HG02852 (cell line): ENCODE results near the gene TRIL.

Experiments used
- ATAC-seq: cut with Tn5 transposase; IDR thresholded peaks from one replicate; pipeline ENCODE4 v1.9.1; 2021; ENCODE audit warnings: mild to moderate bottlenecking, moderate library complexity; ENCODE audit not compliant: unreplicated experiment

The TRIL gene

DNA sequence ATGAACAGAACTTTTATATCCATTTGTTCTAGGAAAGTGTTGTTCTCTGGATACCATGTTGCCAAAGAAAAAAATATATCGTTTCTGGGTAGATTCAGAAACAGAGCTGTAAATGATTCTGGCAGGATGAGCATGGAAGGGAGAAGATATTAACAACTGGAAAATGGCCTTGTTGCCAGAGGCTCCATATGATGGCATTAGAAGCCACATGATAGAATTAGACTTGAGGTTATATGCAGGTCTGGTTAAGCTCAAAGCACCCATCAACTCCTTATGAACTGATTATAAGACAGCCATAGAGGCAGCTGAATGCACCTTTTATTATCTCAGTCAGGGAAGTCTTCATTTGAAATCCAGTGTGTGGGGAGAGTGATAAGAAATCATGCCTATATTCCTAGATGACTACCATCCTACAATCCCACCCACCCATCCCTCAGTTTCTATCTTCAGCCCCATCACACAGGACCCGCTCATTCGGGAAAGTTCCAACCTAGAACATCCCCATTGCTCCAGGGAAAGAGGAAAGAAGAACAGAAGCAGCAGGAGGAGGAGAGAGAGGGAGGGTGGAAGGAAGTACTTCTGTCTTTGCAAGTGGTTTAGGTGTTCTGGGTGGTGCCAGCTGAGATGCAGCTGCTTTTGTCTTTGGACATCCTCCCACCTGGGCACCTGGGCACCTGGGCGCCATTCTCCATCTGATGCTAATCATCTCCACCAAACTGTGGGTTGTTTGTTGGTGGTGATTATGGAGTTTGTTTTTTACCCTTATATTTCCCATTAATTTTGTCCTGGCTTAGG is 25.5 kb upstream of the TRIL start:
- no peak for ATAC-seq

DNA sequence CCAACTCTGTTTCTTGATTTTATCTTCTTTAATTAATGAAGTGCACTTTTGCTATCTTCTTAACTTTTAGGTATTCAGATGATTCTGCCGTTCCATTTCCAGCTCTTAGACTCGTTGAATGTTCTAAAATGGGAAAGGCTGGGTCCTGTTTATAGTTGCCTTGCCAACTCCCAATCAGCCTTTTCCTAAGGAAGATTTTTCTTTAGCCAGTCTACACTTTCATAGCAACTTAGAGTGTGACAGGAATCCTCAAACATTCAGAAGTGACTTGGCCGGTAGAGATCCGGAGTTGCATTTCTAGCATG is 23.0 kb upstream of the TRIL start:
- ATAC-seq = no peak

DNA sequence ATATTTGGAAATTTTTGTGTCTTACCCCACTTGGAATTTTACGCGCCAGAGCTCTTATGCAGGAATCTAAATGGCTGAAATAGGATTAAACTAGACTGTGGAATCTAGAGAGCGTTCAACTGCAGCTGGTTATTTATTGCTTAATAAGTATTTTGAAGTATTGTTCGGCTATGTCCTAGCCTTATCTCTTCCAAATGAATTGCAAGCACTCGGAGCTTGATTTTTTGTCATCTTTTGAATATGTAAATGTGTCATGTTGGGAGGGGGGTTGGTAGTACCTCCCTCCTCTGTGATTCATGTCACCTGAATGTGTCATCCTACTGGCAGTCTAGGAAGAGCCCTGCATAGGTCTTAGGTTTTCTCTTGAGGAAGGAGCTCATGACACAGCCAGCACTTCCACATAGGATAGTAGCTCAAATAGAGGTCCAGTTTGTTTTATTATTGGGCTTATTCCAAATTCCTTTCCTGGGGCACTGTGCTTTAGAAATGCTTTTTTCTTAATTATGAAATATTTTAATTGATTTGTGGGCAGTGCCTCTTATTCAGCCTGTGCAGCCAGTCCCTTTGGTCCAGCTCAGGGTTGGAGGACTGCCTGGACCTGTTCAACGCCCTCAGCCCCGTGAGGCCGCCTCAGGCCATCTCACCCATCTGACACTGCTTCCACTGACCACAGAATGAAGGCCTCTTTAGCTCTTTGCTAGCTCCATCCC is 22.5 kb upstream of the TRIL start:
- no peak for ATAC-seq

DNA sequence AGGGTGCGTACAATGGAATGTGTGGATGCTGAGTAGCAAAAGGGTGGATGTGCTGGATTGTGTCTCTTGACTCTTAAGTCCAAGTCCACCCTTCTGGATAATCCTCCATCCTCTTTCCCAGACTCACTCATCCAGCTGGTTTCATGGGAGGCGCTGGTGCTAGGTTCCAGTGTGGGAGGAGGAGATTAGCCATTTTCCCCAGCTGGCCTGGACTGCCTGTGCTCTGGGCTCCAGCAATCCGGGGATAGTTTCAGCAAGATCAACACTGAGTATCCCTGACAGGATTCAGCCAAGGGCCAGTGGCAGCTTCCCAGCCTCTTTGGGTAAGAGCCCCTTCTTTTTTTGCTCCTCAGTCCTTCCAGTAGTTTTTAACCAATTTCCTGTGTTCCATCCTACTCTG is 21.6 kb upstream of the TRIL start:
- ATAC-seq = no peak

DNA sequence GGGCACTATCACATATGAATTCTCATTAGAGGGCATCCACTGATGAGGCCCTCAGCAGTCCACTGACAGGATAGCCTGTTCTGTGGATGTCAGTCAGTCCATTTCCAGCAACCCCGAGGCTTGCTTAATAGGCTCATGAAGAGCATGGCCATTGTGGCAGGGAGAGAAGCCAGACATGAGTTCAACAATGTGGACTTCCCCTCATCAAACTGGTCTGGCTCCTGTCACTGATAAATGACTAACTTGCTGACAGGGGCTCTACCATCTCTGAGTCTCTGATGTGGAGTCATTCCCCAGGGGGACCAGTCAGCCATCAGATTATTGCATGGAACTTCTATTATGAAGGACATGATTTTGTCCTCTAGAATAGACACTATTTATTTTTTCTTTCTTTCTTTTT is 19.8 kb upstream of the TRIL start:
- ATAC-seq = no peak

DNA sequence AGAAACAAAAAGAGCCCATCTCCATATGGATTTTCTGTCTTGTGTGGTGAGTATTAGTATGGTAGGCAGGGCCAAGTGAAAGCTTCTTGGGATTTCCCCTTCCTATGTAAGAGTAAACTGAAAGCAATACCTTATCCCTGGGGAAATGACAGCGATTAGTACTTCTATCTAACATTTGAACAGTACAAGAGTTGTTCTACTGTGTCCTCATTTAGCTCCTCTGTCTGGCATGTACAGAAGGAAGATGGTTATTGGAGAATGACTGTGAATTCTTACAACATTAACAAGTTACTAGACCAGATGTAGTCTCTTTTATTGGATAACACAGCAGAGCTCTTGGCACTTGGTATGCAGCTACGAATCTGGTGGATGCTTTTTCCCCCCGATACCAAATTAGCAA is 17.9 kb upstream of the TRIL start:
- no peak for ATAC-seq

DNA sequence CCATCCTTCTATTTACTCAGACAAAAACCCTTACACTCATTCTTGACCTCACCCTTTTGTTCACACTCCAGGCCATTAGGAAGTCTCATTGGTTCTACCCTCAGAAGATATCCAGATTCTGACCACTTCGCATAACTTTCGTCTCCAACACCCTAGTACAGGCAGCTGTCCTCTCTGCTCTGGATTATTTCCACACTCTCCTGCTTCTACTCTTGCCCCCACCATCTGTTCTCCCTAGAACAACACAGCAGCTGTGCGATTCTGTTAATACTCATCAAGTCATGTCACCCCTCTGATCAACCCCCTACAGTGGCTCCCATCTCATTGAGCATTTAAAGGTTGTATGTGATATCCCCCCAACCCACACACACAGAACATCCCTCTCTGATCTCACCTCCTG is 15.5 kb upstream of the TRIL start:
- ATAC-seq = no peak

DNA sequence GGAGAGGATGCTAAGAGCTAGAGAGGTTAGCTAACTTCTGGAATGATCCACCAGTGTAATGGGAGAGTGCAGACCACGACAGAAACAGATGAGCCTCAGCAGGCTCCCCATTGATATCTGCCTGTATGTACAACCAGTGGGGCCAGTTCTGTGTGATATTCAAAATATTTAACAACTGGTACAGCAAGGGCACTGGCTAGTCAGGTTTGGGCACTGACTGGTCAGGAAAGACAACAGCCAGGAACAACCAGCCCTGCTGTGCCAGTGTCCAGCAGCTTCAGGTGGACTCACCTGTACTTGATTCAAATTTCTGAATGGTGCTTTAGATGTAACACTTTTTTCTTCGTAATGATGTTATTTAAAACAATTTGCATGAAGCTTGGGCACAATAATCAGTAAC is 5.9 kb upstream of the TRIL start:
- no peak for ATAC-seq

DNA sequence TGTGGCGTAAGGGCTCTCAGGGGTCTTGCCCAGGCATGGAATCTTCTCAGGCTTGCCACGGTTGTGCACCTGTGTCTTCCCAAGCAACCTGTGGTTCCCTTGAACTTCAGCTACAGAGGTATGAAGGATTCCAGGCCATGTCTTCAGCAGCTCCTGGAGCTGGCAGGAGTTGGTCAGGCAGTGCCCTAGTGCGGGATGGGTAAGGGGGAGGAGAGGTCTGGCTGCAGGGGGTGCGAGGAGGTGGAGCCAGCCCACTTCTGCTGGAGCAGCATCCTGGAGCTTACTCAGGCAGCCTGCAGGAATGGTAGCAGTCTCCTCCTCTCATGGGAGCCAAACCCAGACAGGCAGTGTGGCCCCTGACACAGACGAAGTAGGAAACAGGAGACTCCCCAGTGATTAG is 3.8 kb upstream of the TRIL start:
- ATAC-seq = no peak

DNA sequence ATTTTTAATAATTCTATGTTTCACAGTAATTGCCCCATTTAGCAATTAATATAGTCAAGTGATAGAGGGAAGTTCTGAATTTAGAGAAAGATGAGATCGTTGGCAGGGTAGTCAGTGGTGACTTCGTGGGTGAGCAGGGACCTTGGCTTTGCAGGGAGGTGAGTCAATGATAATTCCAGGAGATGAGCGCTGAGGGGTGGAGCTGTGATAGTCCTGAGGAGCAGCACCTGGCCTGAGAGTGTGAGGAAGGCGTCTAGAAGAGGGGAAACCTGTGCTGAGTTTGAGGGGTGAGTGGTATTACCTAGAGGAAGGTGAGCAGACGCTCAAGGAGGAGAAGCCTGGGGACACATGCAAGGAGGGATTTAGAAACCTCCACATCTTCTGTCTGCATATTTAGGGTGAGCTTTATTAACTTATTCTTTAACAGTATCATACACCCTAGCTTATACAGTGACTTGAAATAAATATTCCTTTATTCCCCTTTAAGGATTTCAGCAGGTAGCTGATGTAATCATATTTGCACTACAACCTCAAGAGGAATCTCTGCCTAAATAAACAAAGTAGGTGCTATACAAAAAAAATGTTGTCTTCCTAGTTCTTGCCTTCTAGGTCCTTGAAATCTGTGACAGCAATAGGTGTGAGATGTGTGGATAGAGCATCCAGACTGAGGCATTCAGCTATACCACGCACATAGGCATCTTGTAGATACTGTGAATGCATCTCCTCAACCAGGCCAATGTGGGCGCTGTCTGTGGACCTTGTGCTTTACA is 2.1 kb upstream of the TRIL start:
- ATAC-seq = no peak

DNA sequence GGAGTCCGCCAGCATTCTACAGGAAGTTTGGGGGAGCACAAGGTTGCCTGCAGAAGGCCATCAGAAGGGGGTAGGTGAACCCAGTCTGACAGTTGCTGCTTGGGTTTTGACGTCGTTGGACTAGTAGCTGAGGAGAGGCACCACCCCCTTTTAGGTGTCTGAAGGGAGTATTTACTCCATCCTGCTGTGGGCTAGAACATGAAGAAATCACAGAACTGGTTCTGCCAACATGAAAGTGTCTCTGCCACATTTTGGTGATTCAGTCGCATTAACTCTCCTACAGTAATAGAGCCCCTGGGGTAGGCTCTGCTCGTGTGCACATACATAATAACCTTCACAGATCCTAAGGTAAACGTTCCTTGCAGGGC is 834 bp upstream of the TRIL start:
- no peak for ATAC-seq

DNA sequence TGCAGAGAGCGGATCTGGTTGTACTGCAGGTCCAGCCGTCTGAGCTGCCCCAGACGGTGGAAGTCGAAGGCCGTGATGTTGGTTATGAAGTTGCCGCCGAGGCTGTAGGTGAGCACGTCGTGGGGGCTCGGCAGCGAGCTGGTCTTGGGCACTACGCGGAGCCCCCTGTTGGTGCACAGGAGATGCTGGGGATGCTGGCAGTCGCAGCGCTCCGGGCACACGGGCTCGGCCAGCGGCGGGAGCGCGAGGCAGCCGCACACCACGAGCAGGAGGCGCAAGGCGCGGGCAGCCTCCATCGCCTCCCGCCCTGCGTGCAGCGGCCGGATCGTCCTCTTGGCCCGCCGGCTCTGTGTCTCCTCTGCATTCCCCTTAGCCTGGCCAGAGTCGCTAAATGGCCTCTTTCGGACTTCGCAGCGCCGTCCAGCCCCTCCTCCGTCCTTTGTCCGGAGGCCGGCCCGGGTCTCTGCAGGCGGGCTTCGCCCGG is 337 bp downstream of the TRIL start:
- no peak for ATAC-seq

DNA sequence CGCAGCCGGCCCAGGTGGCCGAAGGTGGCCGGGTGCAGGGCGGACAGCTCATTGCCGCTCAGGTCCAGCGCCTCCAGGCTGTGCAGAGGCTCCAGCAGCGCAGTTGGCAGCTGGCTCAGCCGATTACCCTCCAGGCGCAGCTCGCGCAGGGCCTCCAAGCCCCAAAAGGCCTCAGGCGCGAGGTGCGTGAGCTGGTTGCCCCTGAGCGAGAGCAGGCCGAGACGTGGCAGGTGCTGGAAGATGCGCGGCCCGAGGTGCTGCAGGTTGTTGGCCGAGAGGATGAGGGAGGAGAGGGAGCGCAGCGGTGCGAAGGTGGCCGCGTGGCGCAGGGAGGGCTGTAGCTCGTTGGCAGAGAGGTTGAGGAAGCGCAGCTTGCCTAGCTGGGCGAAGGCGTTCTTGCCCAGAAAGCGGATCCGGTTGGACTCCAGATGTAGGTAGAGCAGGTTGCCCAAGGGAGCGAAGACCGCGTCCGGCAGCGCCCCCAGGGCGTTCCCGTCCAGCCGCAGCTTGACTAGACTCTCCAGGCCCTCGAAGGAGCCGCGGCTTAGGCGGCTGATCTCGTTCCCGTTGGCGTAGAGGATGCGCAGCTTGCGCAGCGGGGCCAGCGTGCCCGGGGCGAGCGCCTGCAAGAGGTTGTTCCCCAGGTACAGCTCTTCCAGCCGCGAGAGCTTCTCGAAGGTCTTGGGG is 923 bp downstream of the TRIL start:
- ATAC-seq = no peak

DNA sequence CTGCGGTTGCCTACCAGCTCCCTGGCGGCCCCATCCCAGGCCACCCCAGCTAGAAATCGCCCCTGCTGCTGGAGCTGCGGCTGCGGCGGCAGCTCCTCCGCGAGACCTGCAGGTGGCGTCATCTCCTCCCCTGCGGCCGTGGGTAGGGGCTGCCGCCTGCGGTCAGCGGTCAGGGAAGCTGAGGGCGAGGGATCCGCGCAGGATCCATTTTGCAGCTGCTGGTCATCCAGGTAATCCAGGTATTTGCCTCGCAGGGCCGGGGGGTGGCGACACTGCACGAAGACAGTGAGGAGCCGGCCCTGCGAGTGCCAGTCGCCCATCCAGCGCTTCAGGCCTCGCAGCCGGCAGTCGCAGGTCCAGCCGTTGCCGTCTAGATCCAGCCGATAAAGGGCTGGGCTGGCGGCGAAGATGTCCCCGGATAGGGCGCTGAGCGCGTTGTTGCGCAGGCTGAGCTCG is 1.5 kb downstream of the TRIL start:
- ATAC-seq = no peak

DNA sequence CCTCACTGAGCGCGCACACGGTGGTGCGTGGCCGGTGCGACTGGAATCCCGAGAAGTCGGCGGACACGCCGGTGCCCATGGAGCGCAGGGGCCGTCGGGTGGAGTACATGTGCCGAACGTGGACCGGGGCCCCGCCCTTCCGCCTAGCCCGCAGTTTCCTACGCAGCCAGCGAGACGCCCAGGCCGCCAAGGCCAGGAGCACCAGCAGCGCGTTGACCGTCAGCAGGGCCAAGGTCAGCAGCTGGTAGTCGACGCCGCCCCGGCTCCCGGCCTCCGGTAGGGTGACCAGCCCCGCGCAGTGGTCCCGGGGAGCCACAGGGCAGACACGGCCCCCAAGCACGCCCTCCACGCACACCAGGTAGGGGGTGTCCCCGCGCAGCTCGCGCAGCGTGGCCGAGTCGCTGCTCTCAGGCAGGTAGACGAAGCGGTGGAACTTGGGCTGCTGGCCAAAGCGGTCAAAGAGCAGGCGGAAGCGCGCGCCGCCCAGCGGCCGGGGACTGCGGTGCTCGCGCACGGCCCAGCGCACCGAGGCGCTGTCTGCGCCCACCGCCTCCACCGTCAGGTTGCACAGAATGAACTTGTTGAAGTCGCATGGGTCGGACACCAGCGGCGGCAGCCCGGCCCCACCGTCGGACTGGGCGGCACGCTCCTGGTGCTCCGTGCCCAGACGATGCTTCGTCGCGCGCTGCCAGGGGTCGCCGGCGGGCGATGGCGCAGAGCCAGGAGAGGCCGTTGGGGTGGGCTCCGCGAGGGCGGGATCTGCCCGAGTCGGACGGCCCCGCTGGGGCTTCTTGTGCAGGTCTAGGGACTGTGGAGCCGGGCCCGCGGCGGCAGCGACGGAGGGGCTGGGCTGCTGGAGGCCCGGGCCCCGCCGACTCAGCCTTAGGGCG is 2.2 kb downstream of the TRIL start:
- ATAC-seq = no peak

DNA sequence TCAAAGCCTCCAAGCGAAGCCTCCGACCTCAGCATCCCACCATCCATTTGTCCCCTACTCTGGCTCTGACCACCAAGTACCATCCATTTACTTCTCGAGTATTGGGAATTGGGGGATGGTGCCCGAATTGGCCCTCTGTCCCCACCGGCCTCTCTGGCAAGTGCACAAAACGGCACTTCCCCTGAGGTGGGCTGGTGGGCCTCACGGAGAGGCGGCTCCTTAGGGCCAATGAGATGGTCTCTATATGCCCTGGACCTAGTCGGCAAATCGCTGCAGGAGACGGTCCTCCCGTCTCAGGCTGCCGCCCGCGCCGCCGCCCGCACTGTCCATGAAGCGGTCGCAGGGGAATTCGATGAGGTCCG is 2.8 kb downstream of the TRIL start:
- no peak for ATAC-seq

DNA sequence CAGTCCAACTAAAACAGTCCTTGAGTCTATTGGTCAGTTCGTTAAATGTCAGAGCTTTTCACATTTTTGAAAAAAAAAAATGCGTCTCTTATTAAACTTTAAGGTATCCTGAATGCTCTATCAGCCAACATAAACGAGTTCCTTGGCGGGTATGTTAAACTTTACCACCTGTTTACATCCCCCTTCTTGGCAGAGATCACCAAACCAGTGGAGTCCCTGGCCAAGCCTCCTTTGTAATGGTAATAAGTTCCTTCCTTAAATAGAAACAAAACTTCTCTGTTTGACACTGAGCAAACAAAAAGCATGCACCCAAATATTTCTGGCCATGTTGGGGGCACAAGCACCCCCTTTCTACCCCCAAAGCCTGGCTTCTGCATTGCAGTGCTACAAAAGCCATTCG is 3.2 kb downstream of the TRIL start:
- no peak for ATAC-seq

DNA sequence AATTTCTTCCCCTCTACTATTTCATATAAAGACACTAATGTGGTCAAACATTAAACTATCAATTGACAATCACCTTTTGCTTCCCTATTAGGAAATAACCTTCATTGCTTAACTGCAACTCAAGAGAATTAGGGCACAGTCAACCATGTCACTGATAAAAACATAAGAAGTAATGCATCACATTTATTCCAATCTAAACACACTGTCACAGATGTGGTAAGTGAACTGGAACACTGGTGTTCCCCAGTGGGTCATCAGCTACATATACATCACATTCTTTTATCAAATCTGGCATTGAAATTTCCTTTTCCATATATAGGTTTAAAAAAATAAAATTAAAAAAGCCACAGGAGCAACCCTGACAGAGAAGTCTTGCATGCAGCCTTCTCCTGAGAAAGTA is 3.7 kb downstream of the TRIL start:
- ATAC-seq = no peak

DNA sequence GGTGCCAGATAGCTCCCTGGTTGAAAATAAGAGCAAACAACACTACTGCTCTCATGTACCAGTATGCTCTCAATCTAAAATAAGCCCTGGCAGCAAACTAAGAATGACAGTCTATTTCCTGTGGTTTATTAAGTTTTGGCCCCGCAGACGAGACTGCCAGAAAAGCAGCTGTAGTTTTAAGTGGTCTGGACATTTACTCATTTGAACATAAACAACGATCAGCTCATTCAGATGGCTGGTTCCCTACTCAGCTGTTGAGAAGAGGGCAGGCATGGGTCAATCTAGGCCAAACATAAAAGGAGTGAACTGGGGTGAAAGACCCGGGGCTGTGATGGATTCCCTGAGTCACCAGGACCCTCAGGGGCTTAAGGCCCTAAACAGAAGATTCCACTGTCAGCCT is 4.5 kb downstream of the TRIL start:
- ATAC-seq = no peak

DNA sequence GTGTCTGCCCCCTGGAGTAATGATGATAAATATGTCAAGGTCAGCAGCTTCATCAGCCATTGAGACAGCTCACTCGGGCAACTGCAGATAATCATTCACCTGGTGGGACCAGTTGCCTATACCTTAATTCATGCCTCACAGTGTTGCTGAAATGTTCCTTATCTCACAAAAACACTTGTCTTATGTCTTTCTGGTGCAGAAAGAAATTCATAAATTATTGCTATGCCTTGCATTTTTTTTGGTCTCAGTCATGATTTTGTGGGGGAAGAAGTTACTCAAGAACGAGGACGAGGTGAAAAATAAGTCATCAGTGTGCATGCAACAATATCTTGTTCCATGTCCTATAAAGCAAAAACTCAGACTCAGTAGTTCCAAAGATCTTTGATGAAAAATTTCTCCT is 16.0 kb downstream of the TRIL start:
- no peak for ATAC-seq
